ENCODE data around the gene FBXO36. TPM values are rescaled to one million over a fixed set of nuclear protein-coding genes. Genes with fewer than 3 reads are reported as not detected.

Gene FBXO36
- total RNA-seq, 1 donor from 2014 or later: 13.1 TPM

GRCh38 chr2:229910147-229910831, 12.0 kb upstream of the FBXO36 start:
- no peak for TF ChIP-seq CTCF (IDR thresholded peaks at IDR 0.05)
- TF ChIP-seq EZH2phosphoT487 (IDR thresholded peaks at IDR 0.05): no peak
- no peak for TF ChIP-seq EZH2 (IDR thresholded peaks at IDR 0.05)
- H3K79me2 ChIP-seq (ENCODE audit: low read depth): peaks cover 100% of the 10 kb centered on the region
- Mint-ChIP-seq H3K4me1 (peaks cover 4% of the 10 kb centered on the region), H3K36me3 (peaks cover 13% of the 10 kb centered on the region), H3K4me3 (no peak overlapping the region), H3K9me3 (no peaks in the 10 kb centered on the region), H3K27ac (no peak overlapping the region), H3K27me3 (ENCODE audit: insufficient read depth, low read depth) (no peaks in the 10 kb centered on the region)
- H4K20me1 ChIP-seq (ENCODE audit: low read depth): peaks cover 93% of the 10 kb centered on the region
- no peak overlapping the region for H3K27ac ChIP-seq
- no peak overlapping the region for H3K4me3 ChIP-seq
- H3K9ac ChIP-seq: no peak overlapping the region
- no peaks in the 10 kb centered on the region for H3F3A ChIP-seq (ENCODE audit: low read depth)
- no peak overlapping the region for H3K4me2 ChIP-seq
- no peaks in the 10 kb centered on the region for H3K9me3 ChIP-seq (ENCODE audit: low read depth)
- H2AFZ ChIP-seq (replicated peaks): no peak overlapping the region
- peaks cover 9% of the 10 kb centered on the region for H3K4me1 ChIP-seq
- no peak for DNase-seq (ENCODE audit: low spot score)
- no peaks in the 10 kb centered on the region for H3K27me3 ChIP-seq
- peaks cover 4% of the 10 kb centered on the region for H3K36me3 ChIP-seq

DNA sequence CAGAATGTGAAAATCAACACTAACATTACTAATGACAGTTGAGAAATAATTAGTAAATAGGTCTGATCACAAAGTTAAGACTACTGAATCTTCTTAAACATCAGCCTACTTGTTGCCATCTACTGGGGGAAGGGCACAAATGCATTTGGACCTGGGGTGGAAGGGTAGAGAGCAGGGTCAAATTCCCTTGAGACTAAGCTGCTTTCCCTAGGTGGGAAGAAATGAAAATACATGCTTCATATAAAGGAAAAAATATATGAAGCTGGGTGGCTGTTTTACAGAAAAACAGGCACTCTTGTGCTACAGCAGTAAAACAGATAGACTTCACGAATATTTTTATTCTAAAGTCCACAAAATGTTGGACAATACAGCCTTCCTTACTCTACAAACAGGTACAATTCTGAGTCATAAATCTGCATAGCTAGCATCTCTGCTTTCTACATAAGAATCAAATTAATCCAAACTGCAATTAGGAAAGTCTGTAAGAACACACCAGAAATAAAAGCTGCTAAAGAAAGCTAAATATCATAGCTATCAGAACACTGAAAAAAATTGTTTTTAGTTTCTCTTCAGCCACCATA, 11.4 kb upstream of the FBXO36 start:
- no peaks in the 10 kb centered on the region for H3F3A ChIP-seq (ENCODE audit: low read depth)
- no peak overlapping the region for H3K27ac ChIP-seq
- Mint-ChIP-seq H3K4me1 (peaks cover 4% of the 10 kb centered on the region), H3K36me3 (peaks cover 13% of the 10 kb centered on the region), H3K9me3 (no peaks in the 10 kb centered on the region), H3K27ac (no peak overlapping the region), H3K4me3 (no peak overlapping the region), H3K27me3 (ENCODE audit: insufficient read depth, low read depth) (no peaks in the 10 kb centered on the region)
- TF ChIP-seq CTCF (IDR thresholded peaks at IDR 0.05): peak; percentile 46
- TF ChIP-seq EZH2 (IDR thresholded peaks at IDR 0.05): no peak
- H3K36me3 ChIP-seq: peaks cover 4% of the 10 kb centered on the region
- peak; percentile 45 for DNase-seq (ENCODE audit: low spot score)
- H3K9ac ChIP-seq: no peak overlapping the region
- peaks cover 9% of the 10 kb centered on the region for H3K4me1 ChIP-seq
- H3K4me3 ChIP-seq: no peak overlapping the region
- H3K27me3 ChIP-seq: no peaks in the 10 kb centered on the region
- H3K9me3 ChIP-seq (ENCODE audit: low read depth): no peaks in the 10 kb centered on the region
- H4K20me1 ChIP-seq (ENCODE audit: low read depth): peaks cover 92% of the 10 kb centered on the region
- no peak overlapping the region for H3K4me2 ChIP-seq
- H2AFZ ChIP-seq (replicated peaks): no peak overlapping the region
- peaks cover 100% of the 10 kb centered on the region for H3K79me2 ChIP-seq (ENCODE audit: low read depth)

DNA sequence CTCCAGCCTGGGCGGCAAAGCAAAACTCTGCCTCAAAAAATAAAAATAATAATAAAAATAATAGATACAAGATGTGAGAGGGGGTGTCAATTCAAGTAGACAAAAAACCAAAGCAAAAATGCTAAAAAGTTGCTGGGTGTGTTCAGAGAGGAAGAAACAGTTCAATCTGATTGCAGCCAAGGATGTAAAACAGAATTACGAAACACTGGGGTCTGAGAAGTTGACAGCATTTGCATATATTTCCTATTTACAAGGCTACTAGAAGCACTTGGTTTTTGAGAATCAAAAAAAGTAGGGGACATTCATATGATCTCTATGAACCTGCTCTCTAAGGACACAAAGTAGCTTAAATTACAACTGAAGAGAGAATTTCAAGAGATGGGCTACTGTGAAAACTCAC, 8.1 kb upstream of the FBXO36 start:
- Histone ChIP-seq H3K4me3 (no peak overlapping the region), H4K20me1 (ENCODE audit: low read depth) (peaks cover 87% of the 10 kb centered on the region), H3K4me2 (no peak overlapping the region), H3K27ac (no peak overlapping the region), H3K9me3 (ENCODE audit: low read depth) (no peaks in the 10 kb centered on the region), H3K79me2 (ENCODE audit: low read depth) (peaks cover 100% of the 10 kb centered on the region), H3K27me3 (no peaks in the 10 kb centered on the region), H3K36me3 (no peaks in the 10 kb centered on the region), H3K9ac (no peak overlapping the region), H3F3A (ENCODE audit: low read depth) (no peaks in the 10 kb centered on the region), H3K4me1 (peaks cover 10% of the 10 kb centered on the region), H2AFZ (replicated peaks) (no peak overlapping the region)
- Mint-ChIP-seq H3K4me3 (no peak overlapping the region), H3K27me3 (ENCODE audit: insufficient read depth, low read depth) (no peaks in the 10 kb centered on the region), H3K4me1 (peaks cover 4% of the 10 kb centered on the region), H3K9me3 (no peaks in the 10 kb centered on the region), H3K36me3 (peaks cover 14% of the 10 kb centered on the region), H3K27ac (no peak overlapping the region)
- no peak for DNase-seq (ENCODE audit: low spot score)
- TF ChIP-seq EZH2 (IDR thresholded peaks at IDR 0.05) (no peak), CTCF (IDR thresholded peaks at IDR 0.05) (no peak), EZH2phosphoT487 (IDR thresholded peaks at IDR 0.05) (no peak)
